Duodenal mucosa (tissue), 2 donors: ENCODE results near the gene TDRD6.
"Not testable (repeated sequence)": the region's sequence is repeated elsewhere in the genome, so short reads cannot be mapped to it uniquely, and the experiment has no call there.

Experiments used
- H3K27ac ChIP-seq: one replicate; pipeline ENCODE4 v1.7.0; 2013; ENCODE audit warnings: low read depth, low read length
- H3K27me3 ChIP-seq, 2 donors: one replicate each; pipeline ENCODE4 v1.7.0; 2013; ENCODE audit warnings: low read length in 2 of 2, control low read depth in 1 of 2; ENCODE audit not compliant: insufficient read depth in 2 of 2, control insufficient read depth in 1 of 2
- H3K36me3 ChIP-seq, 2 donors: one replicate each; pipeline ENCODE4 v1.7.0; 2013; ENCODE audit warnings: low read length in 2 of 2, control low read depth in 1 of 2; ENCODE audit not compliant: insufficient read depth in 2 of 2, control insufficient read depth in 1 of 2
- H3K4me1 ChIP-seq, 2 donors: one replicate each; pipeline ENCODE4 v1.7.0; 2013; ENCODE audit warnings: low read length in 2 of 2, control low read depth in 1 of 2; ENCODE audit not compliant: insufficient read depth in 2 of 2, control insufficient read depth in 1 of 2
- H3K4me3 ChIP-seq, 2 donors: one replicate each; pipeline ENCODE4 v1.7.0; 2013; ENCODE audit warnings: low read length in 2 of 2, low read depth in 1 of 2
- H3K9ac ChIP-seq, 2 donors: one replicate each; pipeline ENCODE4 v1.7.0; 2013; ENCODE audit warnings: low read length in 2 of 2, low read depth in 1 of 2
- H3K9me3 ChIP-seq, 2 donors: one replicate each; pipeline ENCODE4 v1.7.0; 2013; ENCODE audit warnings: low read length in 2 of 2, control low read depth in 1 of 2; ENCODE audit not compliant: control insufficient read depth in 1 of 2

TDRD6 gene

DNA sequence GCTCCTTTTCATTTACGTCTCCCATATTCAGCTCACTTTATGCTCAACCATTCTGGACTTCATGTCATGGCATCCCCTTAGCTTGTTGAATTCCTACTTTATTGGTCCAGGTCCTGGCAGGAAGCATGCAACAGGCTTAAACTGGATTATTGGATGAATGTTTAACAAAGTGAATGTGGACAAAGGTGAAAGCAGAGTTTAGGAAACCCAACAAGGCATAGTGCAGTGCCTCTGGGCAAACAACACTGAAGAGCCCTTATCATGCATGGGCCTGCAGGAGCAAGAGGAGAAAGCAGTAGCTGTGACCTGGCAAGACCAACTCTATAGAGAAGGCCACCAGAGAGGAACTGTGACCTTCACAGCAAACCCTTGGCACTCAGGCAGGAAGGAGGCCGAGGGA, 53.8 kb downstream of the TDRD6 start:
- Histone ChIP-seq H3K4me3 (no peak overlapping the region), H3K9me3 (no peaks in the 10 kb centered on the region), H3K27me3 (peaks cover under 1 to 7% of the 10 kb centered on the region in 2 donors), H3K9ac (no peak overlapping the region), H3K27ac (no peak overlapping the region), H3K4me1 (no peaks in the 10 kb centered on the region), H3K36me3 (no peaks in the 10 kb centered on the region)

GRCh38 chr6:46741910-46742309, 54.2 kb downstream of the TDRD6 start:
- H3K4me1 ChIP-seq = no peaks in the 10 kb centered on the region
- H3K9me3 ChIP-seq = no peaks in the 10 kb centered on the region
- H3K36me3 ChIP-seq = no peaks in the 10 kb centered on the region
- no peak overlapping the region for H3K27ac ChIP-seq
- no peak overlapping the region for H3K4me3 ChIP-seq
- no peak overlapping the region for H3K9ac ChIP-seq
- peaks cover 0 to 5% of the 10 kb centered on the region in 2 donors for H3K27me3 ChIP-seq

GRCh38 chr6:46743425-46744158, 55.9 kb downstream of the TDRD6 start:
- Histone ChIP-seq H3K9me3 (no peaks in the 10 kb centered on the region), H3K4me3 (no peak overlapping the region), H3K4me1 (no peaks in the 10 kb centered on the region), H3K27ac (no peak overlapping the region), H3K36me3 (no peaks in the 10 kb centered on the region), H3K9ac (no peak overlapping the region), H3K27me3 (no peaks in the 10 kb centered on the region)

DNA sequence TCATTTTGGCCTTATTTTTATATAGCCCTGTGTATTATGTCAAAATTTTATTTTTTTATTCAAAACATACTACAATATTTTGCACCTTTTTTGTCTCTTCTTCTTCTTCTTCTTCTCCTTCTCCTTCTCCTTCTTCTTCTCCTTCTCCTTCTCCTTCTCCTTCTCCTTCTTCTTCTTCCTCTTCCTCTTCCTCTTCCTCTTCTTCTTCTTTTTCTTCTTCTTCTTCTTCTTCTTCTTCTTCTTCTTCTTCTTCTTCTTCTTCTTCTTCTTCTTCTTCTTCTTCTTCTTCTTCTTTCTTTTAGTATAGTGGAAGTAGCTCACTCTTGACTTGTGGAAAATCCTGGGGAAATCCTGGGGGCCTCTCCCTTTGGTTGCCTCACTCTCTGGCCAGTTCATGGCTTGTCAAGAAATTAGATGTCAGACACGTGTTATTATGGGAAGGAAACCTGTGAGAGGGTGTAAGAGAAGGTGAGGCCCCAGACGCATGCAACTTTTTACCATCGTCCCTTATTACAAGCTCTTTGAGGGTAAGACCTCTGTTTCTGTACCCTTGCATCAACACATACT, 56.6 kb downstream of the TDRD6 start:
- H3K27ac ChIP-seq, H3K4me1 ChIP-seq, H3K4me3 ChIP-seq, H3K36me3 ChIP-seq, H3K27me3 ChIP-seq, H3K9ac ChIP-seq, H3K9me3 ChIP-seq: not testable (repeated sequence)

DNA sequence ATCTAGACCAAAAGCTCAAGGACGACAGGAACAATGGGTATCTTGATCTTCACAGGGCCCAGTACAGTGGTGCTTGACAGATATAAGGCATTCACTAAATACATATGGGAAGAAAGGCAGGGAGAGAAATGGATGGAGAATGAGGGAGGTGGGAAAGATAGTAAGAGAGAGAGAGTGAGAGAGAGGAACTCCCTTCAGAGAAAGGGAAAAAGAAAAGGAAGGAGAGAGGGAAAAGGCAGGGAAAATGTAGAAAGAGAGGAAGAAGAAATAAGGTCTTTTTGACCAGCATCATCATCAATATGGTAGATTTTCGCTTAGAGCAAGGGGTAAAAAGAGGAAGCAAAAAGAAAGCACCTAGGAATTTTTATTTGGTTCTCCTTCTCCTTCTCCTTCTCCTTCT, 58.3 kb downstream of the TDRD6 start:
- H3K4me3 ChIP-seq = no peak overlapping the region
- H3K9ac ChIP-seq = no peak overlapping the region
- H3K27me3 ChIP-seq = no peaks in the 10 kb centered on the region
- no peak overlapping the region for H3K27ac ChIP-seq
- H3K36me3 ChIP-seq = no peaks in the 10 kb centered on the region
- H3K4me1 ChIP-seq = no peaks in the 10 kb centered on the region
- no peaks in the 10 kb centered on the region for H3K9me3 ChIP-seq

DNA sequence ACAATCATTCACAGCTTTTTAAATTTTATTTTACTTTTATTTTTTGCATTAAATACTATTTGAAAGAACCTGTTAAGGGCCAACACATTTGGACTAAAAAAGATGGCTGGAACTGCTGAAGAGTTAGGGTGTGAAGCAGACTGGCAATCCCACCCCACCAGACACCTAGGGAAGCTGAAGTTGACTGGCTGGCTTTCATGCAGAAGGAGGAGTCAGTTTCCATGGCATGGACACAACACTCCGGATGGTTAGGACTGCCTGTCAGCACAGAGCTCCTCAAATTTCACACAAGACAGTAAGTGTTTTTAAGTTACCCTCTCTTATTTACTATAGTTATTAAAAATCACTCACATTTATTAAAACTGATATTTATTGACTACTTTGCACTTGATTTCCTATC, 59.0 kb downstream of the TDRD6 start, which contains the start of gene ANKRD66:
Gene ANKRD66 (plus strand): TSS at position 238 of the 400 bp plus-strand sequence. CDS start 5,016 bp downstream, outside the sequence.
- Histone ChIP-seq H3K4me1 (no peaks in the 10 kb centered on the region), H3K27me3 (no peaks in the 10 kb centered on the region), H3K27ac (no peak within 1 kb of the TSS)

DNA sequence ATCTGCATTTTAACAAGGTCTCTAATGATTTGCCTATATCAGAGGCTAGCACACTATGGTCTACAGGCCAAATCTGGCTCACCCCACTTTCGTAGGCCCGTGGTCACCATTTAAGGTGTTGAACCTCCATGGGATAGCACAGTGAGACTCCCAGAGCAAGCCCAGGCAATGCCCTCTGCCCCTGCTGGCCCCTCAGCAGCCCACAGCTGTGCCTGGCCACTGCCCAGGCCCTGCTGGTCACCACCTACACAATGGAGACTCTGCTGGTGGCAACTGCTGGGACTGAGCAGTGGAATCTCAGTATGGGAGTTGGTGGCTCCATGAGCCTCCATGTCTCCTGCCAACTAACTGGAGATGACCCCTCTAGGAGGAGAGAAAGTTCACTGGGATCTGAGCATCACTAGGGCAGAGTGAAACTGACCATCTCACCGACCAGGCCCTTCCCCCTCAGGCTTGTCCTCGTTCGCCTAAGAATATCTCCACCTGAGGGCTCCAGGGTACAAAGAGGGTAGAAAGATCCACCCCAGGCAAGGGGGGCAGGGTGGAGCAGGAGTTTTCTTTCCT, 61.3 kb downstream of the TDRD6 start:
- Histone ChIP-seq H3K36me3 (no peaks in the 10 kb centered on the region), H3K9ac (no peak overlapping the region), H3K27me3 (no peaks in the 10 kb centered on the region), H3K4me3 (no peak overlapping the region), H3K9me3 (no peaks in the 10 kb centered on the region), H3K4me1 (no peaks in the 10 kb centered on the region), H3K27ac (no peak overlapping the region)

More for the DNA sequence above, 59.0 kb downstream of the TDRD6 start, which contains the start of gene ANKRD66:
- Histone ChIP-seq H3K9me3 (no peaks in the 10 kb centered on the region), H3K9ac (no peak within 1 kb of the TSS), H3K4me3 (no peak within 1 kb of the TSS), H3K36me3 (no peaks in the 10 kb centered on the region)

DNA sequence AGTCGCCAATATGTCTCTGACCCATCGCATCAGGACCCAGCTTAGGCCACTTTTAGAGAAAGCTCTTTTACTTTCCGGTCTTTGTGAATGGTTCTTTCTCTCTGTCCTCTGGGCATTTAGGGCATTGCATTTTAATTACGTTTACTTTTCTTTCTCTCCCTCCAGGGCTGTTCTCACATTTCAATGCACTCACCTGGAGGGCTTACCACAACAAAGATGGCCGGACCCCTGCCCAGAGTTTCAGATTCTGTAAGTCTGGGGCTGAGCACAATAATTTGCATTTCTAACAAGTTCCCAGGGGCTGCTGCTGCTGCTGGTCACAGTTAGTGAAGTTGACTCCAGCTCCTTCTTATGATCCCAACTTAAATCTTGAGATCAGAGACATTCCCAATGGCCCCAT, 62.0 kb downstream of the TDRD6 start:
- H3K4me1 ChIP-seq = no peaks in the 10 kb centered on the region
- no peaks in the 10 kb centered on the region for H3K36me3 ChIP-seq
- H3K27me3 ChIP-seq = no peaks in the 10 kb centered on the region
- no peak overlapping the region for H3K9ac ChIP-seq
- H3K27ac ChIP-seq = no peak overlapping the region
- H3K9me3 ChIP-seq = no peaks in the 10 kb centered on the region
- no peak overlapping the region for H3K4me3 ChIP-seq

DNA sequence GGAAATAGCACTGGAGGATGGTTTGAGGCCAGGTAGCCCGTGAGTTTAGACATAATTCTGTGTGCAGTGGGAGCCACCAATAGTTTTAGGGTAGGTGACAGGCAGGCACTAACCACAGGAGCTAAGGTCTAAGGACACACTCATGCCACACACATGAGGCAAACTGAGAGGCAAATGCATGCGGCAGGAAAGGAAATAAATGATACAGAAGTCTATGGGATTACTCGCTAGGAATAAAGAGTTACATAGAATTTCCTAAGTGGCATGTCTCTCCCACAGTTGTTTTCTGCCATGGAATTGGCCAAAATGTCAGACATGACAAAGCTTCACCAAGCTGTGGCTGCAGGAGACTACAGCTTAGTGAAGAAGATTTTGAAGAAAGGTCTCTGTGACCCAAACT, 64.0 kb downstream of the TDRD6 start:
- no peak overlapping the region for H3K27ac ChIP-seq
- H3K27me3 ChIP-seq = no peaks in the 10 kb centered on the region
- H3K4me3 ChIP-seq = no peak overlapping the region
- H3K9ac ChIP-seq = no peak overlapping the region
- no peaks in the 10 kb centered on the region for H3K4me1 ChIP-seq
- H3K36me3 ChIP-seq = no peaks in the 10 kb centered on the region
- H3K9me3 ChIP-seq = no peaks in the 10 kb centered on the region
